Epithelial cell of esophagus (primary cell): Measurements from ENCODE around the gene SFMBT1.
A peak's percentile ranks its signal among the peaks of the same experiment; 100 is the strongest.

ENCODE experiments used
- DNase-seq: peaks from one replicate; pipeline ENCODE4 v3.0.0; 2010; ENCODE audit warnings: low read depth
- H3K4me3 ChIP-seq: 2 replicates; pipeline ENCODE4 v1.5.1; 2011; ENCODE audit warnings: mild to moderate bottlenecking, low read length, control low read depth
- TF ChIP-seq, protein P1 (sequence below): IDR thresholded peaks from 2 replicates; pipeline ENCODE4 v1.5.1; 2011; ENCODE audit warnings: low read depth, mild to moderate bottlenecking, low read length, control low read depth, inconsistent platforms; ENCODE audit not compliant: insufficient read depth; ENCODE audit errors: missing control alignments

Gene SFMBT1

DNA sequence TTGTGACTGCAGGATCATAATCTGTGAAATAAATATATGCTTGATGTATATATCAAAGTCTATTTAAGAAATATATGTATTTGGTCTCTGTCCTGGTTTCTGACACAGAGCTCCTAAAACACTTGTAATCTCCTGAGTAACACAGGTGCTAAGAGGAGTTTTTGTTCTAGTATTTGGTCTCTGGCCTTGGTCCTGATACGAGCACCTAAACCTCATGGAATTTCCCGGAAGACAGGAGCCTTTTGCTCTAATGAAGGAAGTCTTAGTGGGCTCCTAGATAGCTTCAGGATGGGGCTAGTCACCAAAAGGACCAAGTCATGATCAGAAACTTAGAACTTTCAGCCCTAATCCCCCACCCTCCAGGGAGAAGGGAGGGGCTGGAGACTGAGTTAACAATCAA, 191.9 kb downstream of the SFMBT1 start:
- H3K4me3 ChIP-seq, result no peak overlapping the region
- TF ChIP-seq, protein P1, sequence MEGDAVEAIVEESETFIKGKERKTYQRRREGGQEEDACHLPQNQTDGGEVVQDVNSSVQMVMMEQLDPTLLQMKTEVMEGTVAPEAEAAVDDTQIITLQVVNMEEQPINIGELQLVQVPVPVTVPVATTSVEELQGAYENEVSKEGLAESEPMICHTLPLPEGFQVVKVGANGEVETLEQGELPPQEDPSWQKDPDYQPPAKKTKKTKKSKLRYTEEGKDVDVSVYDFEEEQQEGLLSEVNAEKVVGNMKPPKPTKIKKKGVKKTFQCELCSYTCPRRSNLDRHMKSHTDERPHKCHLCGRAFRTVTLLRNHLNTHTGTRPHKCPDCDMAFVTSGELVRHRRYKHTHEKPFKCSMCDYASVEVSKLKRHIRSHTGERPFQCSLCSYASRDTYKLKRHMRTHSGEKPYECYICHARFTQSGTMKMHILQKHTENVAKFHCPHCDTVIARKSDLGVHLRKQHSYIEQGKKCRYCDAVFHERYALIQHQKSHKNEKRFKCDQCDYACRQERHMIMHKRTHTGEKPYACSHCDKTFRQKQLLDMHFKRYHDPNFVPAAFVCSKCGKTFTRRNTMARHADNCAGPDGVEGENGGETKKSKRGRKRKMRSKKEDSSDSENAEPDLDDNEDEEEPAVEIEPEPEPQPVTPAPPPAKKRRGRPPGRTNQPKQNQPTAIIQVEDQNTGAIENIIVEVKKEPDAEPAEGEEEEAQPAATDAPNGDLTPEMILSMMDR, result no peak
- peak; percentile 9 for DNase-seq
